Measurements from ENCODE around the gene TRMT112. TPM values are rescaled to one million over a fixed set of nuclear protein-coding genes. Genes with fewer than 3 reads are reported as not detected.
"Not testable (repeated sequence)": the region's sequence is repeated elsewhere in the genome, so short reads cannot be mapped to it uniquely, and the experiment has no call there.

The TRMT112 gene
- total RNA-seq, 2 donors from 2014 or later = 110 to 151 TPM

DNA sequence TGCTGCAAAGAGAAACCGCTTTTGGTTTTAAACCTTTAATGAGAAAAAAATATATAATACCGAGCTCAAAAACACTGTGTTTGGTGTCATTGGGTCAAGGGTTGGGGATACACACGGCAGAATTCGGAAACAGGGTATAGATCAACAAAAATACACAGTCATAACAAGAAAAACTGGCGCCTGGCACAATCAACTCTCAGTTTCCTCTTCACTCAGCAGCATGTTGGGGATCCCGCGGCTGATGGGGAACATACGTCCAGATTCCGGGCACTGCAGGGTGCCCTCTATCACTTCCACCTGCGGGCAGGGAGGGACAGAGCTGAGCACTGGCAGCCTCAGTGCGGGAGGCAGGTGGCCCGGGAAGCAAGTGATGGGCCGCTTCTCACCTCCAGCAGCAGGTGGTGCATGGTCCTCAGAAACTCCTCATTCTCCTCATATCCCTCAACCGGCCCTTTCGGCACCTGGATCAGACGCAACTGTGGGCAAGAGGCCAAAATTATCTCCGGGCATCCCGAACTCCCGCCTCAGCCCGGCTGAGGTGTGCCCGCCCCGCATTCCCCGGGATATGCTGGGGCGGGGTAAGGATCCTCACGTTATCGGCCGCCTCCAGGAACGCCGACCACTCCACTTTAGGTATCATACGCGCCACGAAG lies 561 bp downstream of the TRMT112 start:
- H3K36me3 ChIP-seq = peaks cover 30% of the 10 kb centered on the region
- H3K4me3 ChIP-seq = peak overlapping the region; percentile 86 to 94
- no peak for TF ChIP-seq CTCF (IDR thresholded peaks at IDR 0.05)
- no peaks in the 10 kb centered on the region for H3K27me3 ChIP-seq
- peak overlapping the region; percentile 96 to 99 for H3K27ac ChIP-seq
- H3K9me3 ChIP-seq = no peaks in the 10 kb centered on the region
- DNase-seq (ENCODE audit: low spot score) = no peak
- peaks cover 0 to 49% of the 10 kb centered on the region in 2 donors for H3K4me1 ChIP-seq

- Histone ChIP-seq H3K4me1 (peaks cover 0 to 49% of the 10 kb centered on the region in 2 donors), H3K36me3 (peaks cover 28% of the 10 kb centered on the region)
- not testable (repeated sequence) for H3K9me3 ChIP-seq; H3K4me3 ChIP-seq; H3K27ac ChIP-seq; DNase-seq (ENCODE audit: low spot score); H3K27me3 ChIP-seq
Observed at GRCh38 chr11:64315667-64316526, 1.5 kb downstream of the TRMT112 start.

- H3K4me3 ChIP-seq = no peak overlapping the region
- H3K27me3 ChIP-seq = no peaks in the 10 kb centered on the region
- TF ChIP-seq CTCF (IDR thresholded peaks at IDR 0.05) = no peak
- H3K4me1 ChIP-seq = peaks cover 0 to 49% of the 10 kb centered on the region in 2 donors
- no peaks in the 10 kb centered on the region for H3K9me3 ChIP-seq
- peak overlapping the region in 1 of 2 donors; percentile 66 for H3K27ac ChIP-seq
- DNase-seq (ENCODE audit: low spot score) = no peak
- peaks cover 24% of the 10 kb centered on the region for H3K36me3 ChIP-seq
Observed at GRCh38 chr11:64314805-64315561, 2.4 kb downstream of the TRMT112 start.

DNA sequence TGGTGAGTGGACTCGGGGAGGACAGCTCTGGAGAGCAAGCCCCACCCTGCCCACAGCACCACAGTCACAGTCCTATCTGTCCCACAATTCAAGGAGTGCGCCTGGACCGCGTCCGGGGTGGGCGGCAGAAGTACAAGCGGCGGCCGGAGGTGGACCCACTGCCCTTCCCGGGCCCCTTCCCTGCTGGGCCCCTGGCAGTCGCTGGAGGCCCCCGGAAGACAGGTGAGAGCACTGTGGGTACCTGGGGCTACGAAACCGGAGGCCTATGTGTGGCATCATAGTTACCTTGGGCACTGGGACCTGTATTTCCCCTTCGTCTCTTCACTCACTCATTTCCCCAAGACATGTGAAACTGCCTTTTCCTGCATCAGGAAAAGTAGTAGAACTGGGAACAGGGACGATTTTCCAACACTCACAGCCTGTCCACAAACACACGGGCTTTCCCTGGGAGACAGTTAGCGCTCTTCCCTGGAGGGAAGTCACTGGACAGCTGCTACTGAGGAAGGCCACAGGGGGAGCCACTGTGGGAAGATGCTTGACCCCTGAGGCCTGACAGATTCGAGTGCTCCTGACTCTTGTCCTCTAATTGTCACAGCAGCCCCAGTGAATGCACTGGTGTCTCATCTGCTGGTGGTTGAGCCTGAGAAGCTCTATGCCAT lies 3.1 kb downstream of the TRMT112 start:
- Histone ChIP-seq H3K27me3 (no peaks in the 10 kb centered on the region), H3K27ac (peak overlapping the region; percentile 66 to 75), H3K4me1 (peaks cover 0 to 45% of the 10 kb centered on the region in 2 donors), H3K4me3 (peak overlapping the region; percentile 1 to 28), H3K36me3 (peaks cover 24% of the 10 kb centered on the region), H3K9me3 (no peaks in the 10 kb centered on the region)
- no peak for TF ChIP-seq CTCF (IDR thresholded peaks at IDR 0.05)
- no peak for DNase-seq (ENCODE audit: low spot score)

GRCh38 chr11:64313491-64314145 lies 3.7 kb downstream of the TRMT112 start:
- peak overlapping the region; percentile 1 to 28 for H3K4me3 ChIP-seq

More at GRCh38 chr11:64313491-64314145, 3.7 kb downstream of the TRMT112 start:
- peaks cover 0 to 38% of the 10 kb centered on the region in 2 donors for H3K4me1 ChIP-seq
- H3K9me3 ChIP-seq = no peaks in the 10 kb centered on the region
- DNase-seq (ENCODE audit: low spot score) = peak; percentile 80
- no peak for TF ChIP-seq CTCF (IDR thresholded peaks at IDR 0.05)
- H3K27ac ChIP-seq = peak overlapping the region; percentile 66 to 75
- H3K36me3 ChIP-seq = peaks cover 30% of the 10 kb centered on the region
- no peaks in the 10 kb centered on the region for H3K27me3 ChIP-seq
